Keratinocyte (primary cell): ENCODE measurements around the gene ITGA3. TPM values are rescaled to one million over a fixed set of nuclear protein-coding genes. Genes with fewer than 3 reads are reported as not detected.

Source experiments
- DNase-seq: peaks from one replicate; pipeline ENCODE4 v3.0.0-alpha.2; 2011; ENCODE audit warnings: low read depth, missing footprints, low spot score
- FAIRE-seq: peaks from 2 replicates; lab custom pipeline; 2011; peaks lifted over from hg19 to GRCh38; lab: Jason Lieb, UNC
- H2AFZ ChIP-seq: 2 replicates; pipeline ENCODE4 v1.6.0; 2012; ENCODE audit warnings: low read length, control low read depth, inconsistent platforms; ENCODE audit not compliant: control insufficient read depth
- H3K27ac ChIP-seq: 2 replicates; pipeline ENCODE4 v1.5.1; 2011; ENCODE audit warnings: low read length; ENCODE audit not compliant: control insufficient read depth, insufficient read depth
- H3K27me3 ChIP-seq: 3 replicates; pipeline ENCODE4 v1.6.0; 2011; ENCODE audit warnings: low read length; ENCODE audit not compliant: control insufficient read depth, insufficient read depth; ENCODE audit errors: extremely low read depth
- H3K36me3 ChIP-seq, 2 experiments: 2 replicates in 1 of 2; 3 replicates in 1 of 2; pipeline ENCODE4 v1.5.1; 2011; ENCODE audit warnings: low read length in 2 of 2, mild to moderate bottlenecking in 1 of 2; ENCODE audit not compliant: control insufficient read depth in 2 of 2, insufficient read depth in 2 of 2; ENCODE audit errors: extremely low read depth in 1 of 2
- H3K4me1 ChIP-seq: 3 replicates; pipeline ENCODE4 v1.5.1; 2011; ENCODE audit warnings: low read length; ENCODE audit not compliant: control insufficient read depth, insufficient read depth; ENCODE audit errors: extremely low read depth
- H3K4me2 ChIP-seq: 3 replicates; pipeline ENCODE4 v1.6.0; 2011; ENCODE audit warnings: low read depth, low read length; ENCODE audit not compliant: control insufficient read depth, insufficient read depth; ENCODE audit errors: extremely low read depth
- H3K4me3 ChIP-seq, 3 experiments: fragments of 200-600 bp in 1 of 3; sonication (generic) in 1 of 3; 2 replicates in 2 of 3; 3 replicates in 1 of 3; pipeline ENCODE4 v1.5.1; 2011 to 2016; ENCODE audit warnings: low read length in 3 of 3, mild to moderate bottlenecking in 3 of 3, control low read depth in 2 of 3, inconsistent platforms in 1 of 3, low read depth in 1 of 3, mixed read lengths in 1 of 3, mixed run types in 1 of 3, moderate library complexity in 1 of 3; ENCODE audit not compliant: control insufficient read depth in 2 of 3, insufficient read depth in 2 of 3; ENCODE audit errors: extremely low read depth in 1 of 3
- H3K79me2 ChIP-seq: 2 replicates; pipeline ENCODE4 v1.6.0; 2012; ENCODE audit warnings: low read length; ENCODE audit not compliant: control insufficient read depth, insufficient read depth
- H3K9ac ChIP-seq: 3 replicates; pipeline ENCODE4 v1.6.0; 2011; ENCODE audit warnings: low read length; ENCODE audit not compliant: control insufficient read depth, insufficient read depth; ENCODE audit errors: extremely low read depth
- H3K9me1 ChIP-seq: 3 replicates; pipeline ENCODE4 v1.6.0; 2011; ENCODE audit warnings: low read length; ENCODE audit not compliant: control insufficient read depth, insufficient read depth; ENCODE audit errors: extremely low read depth
- H3K9me3 ChIP-seq: 2 replicates; pipeline ENCODE4 v1.5.1; 2012; ENCODE audit warnings: low read depth, low read length; ENCODE audit not compliant: control insufficient read depth
- H4K20me1 ChIP-seq: 3 replicates; pipeline ENCODE4 v1.6.0; 2011; ENCODE audit warnings: low read length; ENCODE audit not compliant: control insufficient read depth, insufficient read depth; ENCODE audit errors: extremely low read depth
- EZH2 ChIP-seq: IDR thresholded peaks from one replicate; pipeline ENCODE4 v1.6.1; 2012; ENCODE audit warnings: inconsistent platforms, mild to moderate bottlenecking, low read length, moderate library complexity
- dilution Hi-C: fragments of 300-500 bp; cut with MboI; formaldehyde crosslinking; loops from one replicate; pipeline ENCODE4 v1.7.0; 2020; ENCODE audit warnings: low sequenced_read_pairs; ENCODE audit not compliant: extremely low pct_ligation_motif_present
- polyA plus RNA-seq, 5 experiments: library from polyadenylated mRNA; depleted of rRNA in 3 of 5; stranded (reverse) in 3 of 5; stranded (forward) in 1 of 5; unstranded in 1 of 5; fragments of >200 nt; gene quantifications; 1 replicate in 1 of 5; 2 replicates in 3 of 5; 3 replicates in 1 of 5; pipeline versions ENCODE4 v1.2.1 to v1.2.3, GENCODE V29; 2011 to 2012; ENCODE audit warnings: missing spikeins in 2 of 5, low read depth in 1 of 5, low replicate concordance in 1 of 5
- TF ChIP-seq, protein P1 (sequence below), 3 experiments: IDR thresholded peaks in 1 of 3; conservative IDR thresholded peaks in 1 of 3; optimal IDR thresholded peaks in 1 of 3; 2 replicates in 2 of 3; 3 replicates in 1 of 3; pipeline versions ENCODE3 to v1.5.1; 2011; ENCODE audit warnings: low read length in 3 of 3, mild to moderate bottlenecking in 3 of 3, moderate library complexity in 2 of 3, control low read depth in 1 of 3, inconsistent platforms in 1 of 3; ENCODE audit not compliant: insufficient read depth in 2 of 3; ENCODE audit errors: extremely low read depth in 1 of 3

ITGA3 gene
- polyA plus RNA-seq, 1 donor (not counting 4 experiments of a cell fraction or from before 2014, with no cell fraction given) = 427 TPM

- Histone ChIP-seq H3K4me2 (peak overlapping the region; percentile 36), H2AFZ (no peak overlapping the region), H3K9me3 (no peaks in the 10 kb centered on the region), H3K27me3 (no peaks in the 10 kb centered on the region), H3K4me1 (peaks cover 77% of the 10 kb centered on the region), H4K20me1 (no peaks in the 10 kb centered on the region), H3K79me2 (peaks cover 15% of the 10 kb centered on the region), H3K9me1 (peaks cover 5% of the 10 kb centered on the region), H3K36me3 (peaks cover 4 to 13% of the 10 kb centered on the region in 2 experiments), H3K4me3 (no peak overlapping the region), H3K27ac (peak overlapping the region; percentile 90), H3K9ac (no peak overlapping the region)
- TF ChIP-seq, protein P1, sequence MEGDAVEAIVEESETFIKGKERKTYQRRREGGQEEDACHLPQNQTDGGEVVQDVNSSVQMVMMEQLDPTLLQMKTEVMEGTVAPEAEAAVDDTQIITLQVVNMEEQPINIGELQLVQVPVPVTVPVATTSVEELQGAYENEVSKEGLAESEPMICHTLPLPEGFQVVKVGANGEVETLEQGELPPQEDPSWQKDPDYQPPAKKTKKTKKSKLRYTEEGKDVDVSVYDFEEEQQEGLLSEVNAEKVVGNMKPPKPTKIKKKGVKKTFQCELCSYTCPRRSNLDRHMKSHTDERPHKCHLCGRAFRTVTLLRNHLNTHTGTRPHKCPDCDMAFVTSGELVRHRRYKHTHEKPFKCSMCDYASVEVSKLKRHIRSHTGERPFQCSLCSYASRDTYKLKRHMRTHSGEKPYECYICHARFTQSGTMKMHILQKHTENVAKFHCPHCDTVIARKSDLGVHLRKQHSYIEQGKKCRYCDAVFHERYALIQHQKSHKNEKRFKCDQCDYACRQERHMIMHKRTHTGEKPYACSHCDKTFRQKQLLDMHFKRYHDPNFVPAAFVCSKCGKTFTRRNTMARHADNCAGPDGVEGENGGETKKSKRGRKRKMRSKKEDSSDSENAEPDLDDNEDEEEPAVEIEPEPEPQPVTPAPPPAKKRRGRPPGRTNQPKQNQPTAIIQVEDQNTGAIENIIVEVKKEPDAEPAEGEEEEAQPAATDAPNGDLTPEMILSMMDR (optimal IDR thresholded peaks at IDR 0.05 in 1 of 3, IDR thresholded peaks at IDR 0.05 in 1 of 3, conservative IDR thresholded peaks at IDR 0.05 in 1 of 3; ENCODE audit: extremely low read depth in 1 of 3, insufficient read depth in 2 of 3, low read length in 3 of 3) = no peak
- TF ChIP-seq EZH2 = no peak
- no peak for DNase-seq
- dilution Hi-C loops = no loop called here
- FAIRE-seq = no peak
Measured at GRCh38 chr17:50052241-50052796, 3.6 kb upstream of the ITGA3 start.

GRCh38 chr17:50052822-50053653, 2.9 kb upstream of the ITGA3 start:
- no peak for DNase-seq
- Histone ChIP-seq H3K27ac (peak overlapping the region; percentile 32), H3K9me1 (peaks cover 3% of the 10 kb centered on the region), H2AFZ (no peak overlapping the region), H3K36me3 (peaks cover 11 to 20% of the 10 kb centered on the region in 2 experiments), H3K79me2 (peaks cover 22% of the 10 kb centered on the region), H3K4me2 (peak overlapping the region; percentile 34), H3K4me1 (peaks cover 70% of the 10 kb centered on the region), H3K4me3 (peak overlapping the region in 1 of 3 experiments; percentile 12), H3K27me3 (no peaks in the 10 kb centered on the region), H4K20me1 (no peaks in the 10 kb centered on the region), H3K9me3 (no peaks in the 10 kb centered on the region), H3K9ac (peak overlapping the region; percentile 2)
- no peak for TF ChIP-seq EZH2
- TF ChIP-seq, protein P1 (optimal IDR thresholded peaks at IDR 0.05 in 1 of 3, IDR thresholded peaks at IDR 0.05 in 1 of 3, conservative IDR thresholded peaks at IDR 0.05 in 1 of 3; ENCODE audit: extremely low read depth in 1 of 3, insufficient read depth in 2 of 3, low read length in 3 of 3) = no peak
- dilution Hi-C loops = no loop called here
- FAIRE-seq = no peak
